Measurements from ENCODE around the gene GALK1. TPM values are rescaled to one million over a fixed set of nuclear protein-coding genes. Genes with fewer than 3 reads are reported as not detected.

Gene GALK1
- total RNA-seq, result 10 to 100 TPM; 13.7 to 23.2 (median 20.4) TPM

GRCh38 chr17:75764711-75765421, at the start of gene GALK1:
Gene GALK1 (minus strand): TSS chr17:75765192. CDS start chr17:75765136, 56 bp downstream.
- Histone ChIP-seq H3K27ac (peak within 1 kb of the TSS; percentile 54 to 92 (median 91)), H3K27me3 (no peaks in the 10 kb centered on the region), H3K4me3 (peak within 1 kb of the TSS; percentile 58 to 82), H3K36me3 (peaks cover 0 to 23% of the 10 kb centered on the region in 2 donors), H3K9me3 (no peaks in the 10 kb centered on the region), H3K4me1 (peaks cover 0 to 31% (median 13%) of the 10 kb centered on the region in 3 donors)
- TF ChIP-seq CTCF (IDR thresholded peaks at IDR 0.05) (peak in 3 of 4 experiments; percentile 26 to 85 (median 56)), EP300 (IDR thresholded peaks at IDR 0.05) (no peak), POLR2AphosphoS5 (IDR thresholded peaks at IDR 0.05) (peak; percentile 37), POLR2A (IDR thresholded peaks at IDR 0.05) (peak; percentile 61 to 64)
- ATAC-seq, result peak; percentile 93
- WGBS, 2 donors (ENCODE audit: low coverage in 1 of 2), result no CpG with 5 or more reads among the region's 71 CpGs

DNA sequence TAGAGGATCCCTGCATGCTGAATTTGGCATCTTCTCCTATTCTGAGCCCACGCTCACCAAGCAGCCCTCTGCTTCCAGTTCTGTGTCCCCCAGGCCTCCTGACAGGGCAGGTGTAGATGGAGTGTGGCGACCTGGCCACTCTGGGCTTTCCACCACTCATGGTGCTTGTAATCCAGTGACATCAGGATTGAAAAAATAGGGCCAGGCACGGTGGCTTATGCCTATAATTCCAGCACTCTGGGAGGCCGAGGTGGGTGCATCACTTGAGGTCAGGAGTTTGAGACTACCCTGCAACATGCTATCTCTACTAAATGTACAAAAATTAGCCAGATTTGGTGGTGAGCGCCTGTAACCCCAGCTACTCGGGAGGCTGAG, 49.0 kb upstream of the GALK1 start:
- ATAC-seq, result no peak
- Histone ChIP-seq H3K27me3 (no peaks in the 10 kb centered on the region), H3K27ac (no peak overlapping the region), H3K4me3 (no peak overlapping the region), H3K4me1 (peaks cover 0 to 10% (median 9%) of the 10 kb centered on the region in 3 donors), H3K36me3 (peaks cover 0 to 98% of the 10 kb centered on the region in 2 donors), H3K9me3 (no peaks in the 10 kb centered on the region)
- 77% methylated on average over 3 of the region's 6 CpGs; no CpG with 5 or more reads in 1 of the 2 donors for WGBS, 2 donors (ENCODE audit: low coverage in 1 of 2)
- TF ChIP-seq EP300 (IDR thresholded peaks at IDR 0.05) (no peak), POLR2A (IDR thresholded peaks at IDR 0.05) (no peak), CTCF (IDR thresholded peaks at IDR 0.05) (no peak), POLR2AphosphoS5 (IDR thresholded peaks at IDR 0.05) (no peak)

DNA sequence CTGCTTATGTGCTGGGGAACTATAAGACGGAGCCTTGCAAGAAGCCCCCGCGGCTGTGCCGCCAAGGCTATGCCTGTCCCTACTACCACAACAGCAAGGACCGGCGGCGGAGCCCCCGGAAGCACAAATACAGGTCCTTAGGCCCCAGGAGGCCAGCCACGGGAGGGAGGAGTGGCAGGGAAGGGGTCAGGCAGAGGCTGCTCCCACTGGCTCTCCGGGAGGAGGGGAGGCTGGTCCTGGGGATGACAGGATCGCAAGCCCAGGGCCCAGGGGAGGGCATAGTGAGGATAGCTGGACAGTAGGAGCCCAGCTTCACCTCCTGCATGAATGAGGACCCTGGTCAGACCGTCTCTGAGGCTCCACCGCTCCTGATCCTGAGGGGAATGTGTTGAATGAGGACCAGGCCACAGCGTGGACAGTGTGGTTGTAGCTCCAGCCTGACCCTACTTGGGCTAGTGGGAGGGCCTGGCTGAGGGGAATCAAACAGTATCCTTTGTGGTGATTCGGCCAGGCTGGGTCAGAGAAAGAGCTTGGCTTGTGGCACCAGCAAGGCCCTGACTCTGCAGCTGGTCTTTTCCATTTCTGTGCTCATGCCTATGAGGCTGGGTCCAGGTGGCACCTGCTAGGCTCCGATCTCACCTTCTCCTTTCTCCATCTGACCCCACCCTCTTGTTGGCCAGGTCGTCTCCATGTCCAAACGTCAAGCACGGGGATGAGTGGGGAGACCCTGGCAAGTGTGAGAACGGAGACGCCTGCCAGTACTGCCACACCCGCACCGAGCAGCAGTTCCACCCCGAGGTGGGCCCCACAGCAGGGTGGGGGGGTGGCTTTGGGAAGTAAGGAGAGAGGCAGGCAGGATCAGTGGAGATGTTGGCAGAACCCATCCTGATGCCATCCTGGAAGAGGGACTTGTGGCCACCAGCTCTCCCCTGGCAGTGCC, 48.4 kb upstream of the GALK1 start:
- Histone ChIP-seq H3K27me3 (no peaks in the 10 kb centered on the region), H3K27ac (peak overlapping the region in 1 of 4 donors; percentile 12), H3K4me3 (no peak overlapping the region), H3K36me3 (peaks cover 0 to 92% of the 10 kb centered on the region in 2 donors), H3K9me3 (no peaks in the 10 kb centered on the region), H3K4me1 (peaks cover 0 to 16% (median 12%) of the 10 kb centered on the region in 3 donors)
- WGBS, 2 donors (ENCODE audit: low coverage in 1 of 2), result 83 to 92% methylated on average over 2 to 5 of the region's 24 CpGs
- TF ChIP-seq POLR2A (IDR thresholded peaks at IDR 0.05), result no peak
- TF ChIP-seq POLR2AphosphoS5 (IDR thresholded peaks at IDR 0.05), result no peak
- no peak for TF ChIP-seq CTCF (IDR thresholded peaks at IDR 0.05)
- TF ChIP-seq EP300 (IDR thresholded peaks at IDR 0.05), result no peak
- ATAC-seq, result no peak

GRCh38 chr17:75812096-75813013, 47.4 kb upstream of the GALK1 start:
- ATAC-seq, result no peak
- H3K27me3 ChIP-seq, result no peaks in the 10 kb centered on the region
- peak overlapping the region in 1 of 4 donors; percentile 12 for H3K27ac ChIP-seq
- TF ChIP-seq POLR2AphosphoS5 (IDR thresholded peaks at IDR 0.05), result no peak
- no peak for TF ChIP-seq EP300 (IDR thresholded peaks at IDR 0.05)
- TF ChIP-seq POLR2A (IDR thresholded peaks at IDR 0.05), result no peak
- WGBS, 2 donors (ENCODE audit: low coverage in 1 of 2), result 61 to 80% methylated on average over 4 to 13 of the region's 27 CpGs
- peaks cover 0 to 23% (median 18%) of the 10 kb centered on the region in 3 donors for H3K4me1 ChIP-seq
- H3K9me3 ChIP-seq, result no peaks in the 10 kb centered on the region
- no peak overlapping the region for H3K4me3 ChIP-seq
- peaks cover 0 to 82% of the 10 kb centered on the region in 2 donors for H3K36me3 ChIP-seq

Data from gastroesophageal sphincter (tissue), 4 donors.